ENCODE results near the gene PDE4D.

PDE4D gene

DNA sequence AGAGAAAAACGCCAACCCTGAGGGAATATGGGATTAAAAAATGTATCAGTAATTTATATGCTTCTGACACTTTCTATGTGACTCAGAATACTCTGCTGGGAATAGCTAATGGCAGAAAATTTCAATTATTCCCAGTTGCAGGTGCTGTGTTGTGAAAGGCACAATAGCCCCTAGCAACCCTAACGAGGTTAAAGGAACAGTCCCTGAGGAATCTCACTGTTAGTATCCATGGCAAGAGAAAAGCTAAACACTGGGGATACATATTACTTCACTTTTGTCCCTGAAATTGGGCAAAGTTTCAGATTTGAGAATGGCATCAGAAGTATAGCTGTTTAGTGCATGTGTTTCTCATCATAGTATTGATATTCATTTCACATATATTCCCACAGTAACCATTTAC lies 755.7 kb downstream of the PDE4D start:
- no peak for DNase-seq (ENCODE audit: low read depth)

- DNase-seq (ENCODE audit: low read depth) = no peak
These were observed 757.0 kb downstream of the PDE4D start for GRCh38 chr5:59136549-59136948.

- no peak for DNase-seq (ENCODE audit: low read depth)
These were observed 758.9 kb downstream of the PDE4D start for GRCh38 chr5:59134471-59135163.

GRCh38 chr5:59133764-59134261 lies 759.7 kb downstream of the PDE4D start:
- no peak for DNase-seq (ENCODE audit: low read depth)

DNA sequence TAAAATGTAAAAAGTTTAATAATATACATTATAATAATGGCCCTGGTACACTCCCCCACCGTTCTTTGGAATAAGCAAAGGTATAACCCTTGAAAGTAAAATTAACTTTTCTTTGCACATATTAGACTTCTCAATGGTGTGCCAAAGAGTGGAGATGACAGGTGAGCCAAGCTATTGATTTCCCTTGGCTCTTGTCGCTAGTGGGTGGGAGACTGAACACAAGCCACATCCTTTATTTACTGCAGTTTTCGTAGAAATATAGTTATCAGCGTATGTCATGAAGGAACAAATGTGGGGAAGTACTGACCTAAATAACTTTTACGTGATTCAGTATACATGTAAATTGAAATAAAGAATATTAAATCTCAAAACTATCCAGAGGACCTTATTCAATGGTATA lies 761.4 kb downstream of the PDE4D start:
- DNase-seq (ENCODE audit: low read depth) = no peak

DNA sequence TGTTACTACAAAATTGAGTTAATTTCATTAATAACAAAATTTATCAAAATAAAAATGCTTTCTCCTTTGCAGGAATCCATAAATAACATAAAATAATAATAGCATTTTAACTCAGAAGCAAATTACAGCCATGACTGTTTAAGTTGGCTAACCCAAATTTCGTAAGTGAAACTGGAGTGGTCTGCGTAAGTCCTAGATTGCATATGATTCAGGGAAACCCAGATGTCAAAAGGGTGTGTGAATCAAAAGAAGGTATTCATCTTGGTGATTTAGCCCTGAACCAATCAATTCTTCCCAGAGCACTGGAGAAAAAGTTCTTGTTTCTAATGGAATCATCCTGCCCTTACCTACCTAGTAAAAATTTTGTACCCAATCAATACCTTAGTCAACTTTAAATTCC lies 763.1 kb downstream of the PDE4D start:
- no peak for DNase-seq (ENCODE audit: low read depth)

DNA sequence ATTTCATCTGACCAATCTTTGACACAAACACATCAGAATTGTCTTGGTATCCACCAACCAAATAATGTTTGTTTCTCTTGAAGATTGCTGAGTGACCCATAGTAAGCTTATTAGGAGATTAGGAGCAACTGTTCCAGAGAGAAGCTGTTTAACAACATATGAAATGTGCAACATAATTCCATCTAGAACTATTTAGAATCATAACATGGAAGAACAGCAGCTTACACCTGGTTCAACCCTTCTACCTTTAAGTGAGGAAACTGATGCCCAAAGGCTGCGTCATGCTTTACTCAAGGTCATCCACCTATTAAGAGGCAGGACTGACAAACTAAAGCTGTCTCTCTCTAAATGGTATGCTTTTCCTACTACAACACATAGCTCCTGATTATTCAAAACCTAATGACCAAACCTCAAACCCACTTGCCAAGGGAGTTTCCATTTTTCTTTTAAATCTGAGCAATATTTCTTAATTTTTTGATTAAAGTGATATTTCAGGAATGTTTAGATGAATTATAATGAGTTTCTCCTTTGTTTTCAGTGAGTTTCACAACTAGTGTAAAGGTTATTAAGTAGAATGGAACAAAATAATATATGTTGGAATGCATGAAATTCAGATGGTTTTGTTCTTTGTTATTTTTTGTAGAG lies 764.8 kb downstream of the PDE4D start:
- no peak for DNase-seq (ENCODE audit: low read depth)

GRCh38 chr5:59126708-59127573 lies 766.6 kb downstream of the PDE4D start:
- DNase-seq (ENCODE audit: low read depth) = no peak

GRCh38 chr5:59126016-59126707 lies 767.4 kb downstream of the PDE4D start:
- DNase-seq (ENCODE audit: low read depth) = no peak

DNA sequence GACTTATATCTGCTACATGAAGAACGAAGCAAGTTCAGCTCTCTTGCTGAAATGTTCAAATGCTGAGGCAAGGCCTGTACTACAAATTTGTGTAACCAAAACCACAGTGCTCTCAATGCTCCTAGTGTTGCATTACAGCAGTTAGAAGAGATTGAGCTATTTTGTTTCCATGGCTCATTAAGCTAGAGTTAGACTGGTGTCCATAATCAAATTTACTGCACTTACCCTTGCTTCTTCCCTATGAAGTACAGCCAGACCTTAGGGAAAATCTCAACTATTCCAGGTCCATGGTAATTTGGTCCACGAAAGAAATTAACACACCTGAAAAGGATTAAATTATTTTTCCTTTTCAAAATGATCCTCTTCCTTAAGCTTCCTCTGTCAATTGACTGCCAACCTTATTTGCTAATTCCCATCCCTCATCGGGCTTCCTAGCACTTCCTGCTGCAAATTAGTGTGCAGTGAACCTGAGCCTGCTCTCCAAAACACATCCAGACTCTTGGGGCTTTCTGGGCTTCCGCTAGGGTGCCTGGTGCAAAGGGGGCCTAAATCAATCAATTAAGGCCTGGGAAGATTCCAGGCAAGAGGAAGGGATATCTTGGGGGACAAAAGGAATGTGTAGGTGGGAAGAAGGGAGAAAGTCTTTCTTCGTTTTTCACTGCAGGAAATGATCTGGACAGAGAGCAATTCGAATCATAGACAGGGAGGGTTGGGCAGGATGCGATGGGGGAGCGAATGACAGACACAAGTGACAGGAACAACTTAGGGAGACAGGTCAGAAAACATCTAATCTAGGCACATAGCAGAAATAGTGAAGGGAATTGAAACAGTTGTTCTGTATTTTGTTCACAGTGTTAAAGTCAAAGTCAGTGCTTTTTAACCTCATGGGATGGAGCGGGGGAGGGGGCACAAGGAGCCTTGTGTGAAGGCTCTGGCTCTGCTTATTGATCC lies 768.2 kb downstream of the PDE4D start:
- DNase-seq (ENCODE audit: low read depth) = no peak

GRCh38 chr5:59123595-59124561 lies 769.6 kb downstream of the PDE4D start:
- DNase-seq (ENCODE audit: low read depth) = no peak

DNA sequence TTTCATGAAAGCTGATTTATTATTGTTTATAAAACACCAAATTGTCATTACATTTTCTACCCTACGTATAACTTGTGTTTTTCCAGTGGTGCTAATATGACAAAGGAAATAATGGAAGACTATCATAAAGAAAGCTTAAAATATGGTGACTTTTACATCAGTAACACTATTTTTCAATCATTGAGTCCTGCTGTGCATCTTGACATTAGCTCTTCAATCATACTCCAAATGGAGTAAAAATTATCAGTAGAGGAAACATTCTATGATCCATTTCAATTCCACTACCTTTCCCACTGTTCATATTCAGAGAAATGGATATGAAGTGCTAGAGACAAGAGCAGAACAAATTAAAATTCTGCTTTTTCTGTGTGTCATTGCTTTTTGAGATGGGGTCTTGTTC lies 774.0 kb downstream of the PDE4D start:
- no peak for DNase-seq (ENCODE audit: low read depth)

DNA sequence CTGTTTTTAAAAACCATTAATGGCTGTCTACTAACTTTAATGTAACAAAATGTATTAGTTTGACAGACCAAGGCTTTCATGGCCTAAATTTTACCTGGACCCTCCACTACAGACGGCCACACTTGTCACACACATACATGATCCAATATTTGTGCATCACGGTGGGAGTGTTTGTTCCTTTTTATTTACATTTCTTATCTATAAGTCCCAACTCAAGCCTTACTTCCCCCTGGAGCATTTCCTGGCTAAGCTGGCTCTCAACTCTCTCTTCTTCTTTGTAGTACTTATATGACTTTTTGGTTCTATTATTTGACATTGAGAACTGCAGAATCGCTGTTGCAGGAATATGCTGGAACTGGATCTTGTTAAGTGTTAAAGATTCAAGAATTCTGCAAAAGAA lies 776.2 kb downstream of the PDE4D start:
- DNase-seq (ENCODE audit: low read depth) = no peak

DNA sequence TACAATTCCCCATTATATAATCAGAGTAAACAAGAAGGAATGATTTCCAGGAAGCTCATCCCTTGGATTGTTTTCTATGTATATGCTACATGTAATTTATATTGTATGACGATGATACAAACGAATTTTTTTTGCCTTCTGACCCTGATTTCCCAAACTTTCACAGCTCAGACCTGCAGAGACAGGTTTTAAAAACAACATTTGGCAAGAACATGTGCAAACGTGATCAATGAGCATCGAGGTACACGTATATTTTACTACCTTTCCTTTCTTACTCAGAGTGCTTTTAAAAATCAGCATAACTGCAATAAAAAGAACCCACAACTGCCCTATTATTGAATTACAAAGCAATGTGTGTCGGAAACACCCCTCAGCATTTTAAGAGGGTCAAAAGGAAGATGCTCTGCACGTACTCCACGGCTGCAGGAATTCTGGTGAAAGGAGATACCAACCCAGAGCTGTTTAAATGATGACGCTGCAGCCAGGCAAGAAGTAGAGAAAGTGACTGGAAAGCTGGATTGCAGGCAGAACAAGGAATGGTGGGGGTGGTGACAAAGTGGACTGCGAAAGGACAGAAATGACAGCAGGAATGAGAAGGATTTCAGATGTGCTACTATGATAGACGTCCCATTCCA lies 777.2 kb downstream of the PDE4D start:
- DNase-seq (ENCODE audit: low read depth) = no peak

DNA sequence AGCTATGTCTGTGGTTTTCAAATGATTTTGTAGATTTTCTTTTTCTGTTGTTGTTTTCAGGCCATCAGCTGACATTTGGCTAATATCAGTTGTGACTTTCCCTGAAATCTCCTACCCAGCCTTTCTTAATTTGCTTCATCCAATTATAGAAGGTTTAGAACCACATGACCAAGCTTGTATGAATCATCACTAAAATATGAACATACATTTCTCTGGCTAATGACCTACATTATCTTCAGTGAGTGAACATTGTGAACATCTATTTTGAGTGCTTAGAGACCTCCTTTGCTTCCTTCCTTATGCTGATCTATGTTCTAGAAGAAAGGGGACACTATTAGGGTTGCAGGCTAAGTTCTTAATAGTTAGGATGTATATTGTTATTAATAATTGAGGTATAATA lies 778.2 kb downstream of the PDE4D start:
- no peak for DNase-seq (ENCODE audit: low read depth)

DNA sequence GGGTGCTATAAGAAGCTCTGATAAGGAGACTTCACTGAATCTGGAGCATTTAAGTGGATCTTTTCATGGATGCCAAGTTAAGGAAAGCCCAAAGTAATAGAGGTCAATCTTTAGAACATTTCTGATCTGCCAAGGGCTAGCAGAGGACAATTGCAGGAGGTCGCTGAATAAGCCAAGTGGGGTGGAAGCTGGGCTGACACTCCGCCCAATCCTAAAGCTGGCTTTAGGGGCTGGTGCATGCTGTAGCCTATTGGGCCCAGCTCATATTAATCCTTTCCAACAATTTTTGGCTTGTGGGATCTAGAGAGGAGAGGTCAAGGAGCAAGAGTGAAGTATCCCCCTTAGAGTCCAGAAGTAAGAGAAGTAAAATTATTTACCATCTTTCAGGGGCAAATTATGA lies 784.1 kb downstream of the PDE4D start:
- no peak for DNase-seq (ENCODE audit: low read depth)

DNA sequence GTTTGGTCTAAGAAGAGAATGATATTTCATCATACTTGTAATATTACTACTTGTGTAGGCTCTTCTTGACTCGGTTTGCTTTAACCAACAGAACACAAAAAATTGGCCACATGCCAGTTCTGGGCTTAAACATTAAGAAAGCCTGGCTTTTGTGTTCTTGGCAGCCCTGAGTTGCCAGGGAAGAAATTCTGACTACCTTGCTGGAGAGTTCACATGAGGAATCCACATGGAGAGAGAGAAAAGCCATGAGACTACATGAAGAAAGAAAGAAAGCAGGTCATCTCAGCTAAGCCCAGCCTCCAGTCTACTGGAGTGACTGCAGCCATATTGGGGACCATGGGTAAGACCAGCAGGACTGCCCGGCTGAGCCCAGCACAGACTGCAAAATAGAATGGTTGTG lies 785.8 kb downstream of the PDE4D start:
- no peak for DNase-seq (ENCODE audit: low read depth)

DNA sequence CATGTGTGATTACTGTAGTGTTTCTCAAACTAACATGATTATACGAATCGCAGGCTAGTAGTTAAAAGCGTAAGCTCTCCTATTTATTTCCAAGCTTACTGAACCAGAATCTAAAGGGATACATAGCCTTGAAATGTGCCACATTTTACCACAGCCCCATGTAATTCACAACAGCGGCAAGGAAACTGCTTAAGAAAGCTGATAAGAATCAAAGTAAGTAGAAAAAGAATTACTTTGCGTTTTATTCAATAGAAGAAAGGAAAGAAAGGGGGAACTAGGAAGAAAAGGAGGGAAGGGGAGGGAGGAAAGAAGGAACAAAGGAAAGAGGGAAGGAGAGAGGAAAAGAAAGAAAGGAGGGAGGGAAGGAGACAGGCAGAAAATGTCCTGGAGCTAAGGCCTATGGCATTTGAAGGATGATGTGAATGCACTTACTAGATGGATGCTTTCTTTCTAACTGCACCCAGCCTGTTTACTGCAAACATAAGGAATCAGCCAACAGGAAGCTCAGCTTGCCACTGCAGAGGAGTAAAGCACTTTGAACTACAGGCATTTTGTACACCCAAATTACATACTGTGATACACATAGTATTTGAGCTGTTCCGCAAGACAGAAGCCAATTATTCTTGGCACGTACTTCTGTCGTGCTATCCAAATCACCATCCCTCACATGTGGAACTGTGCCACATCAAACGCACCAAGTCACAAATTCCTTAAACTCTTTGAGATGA lies 789.0 kb downstream of the PDE4D start:
- DNase-seq (ENCODE audit: low read depth) = no peak

GRCh38 chr5:59103303-59103702 lies 790.2 kb downstream of the PDE4D start:
- DNase-seq (ENCODE audit: low read depth) = no peak

Measured in activated T-helper 1 cell treated with Interleukin-2 at 50 U/mL for 16 hours (primary cell).